ENCODE data around the gene IBTK. TPM values are rescaled to one million over a fixed set of nuclear protein-coding genes. Genes with fewer than 3 reads are reported as not detected.

Gene IBTK
- total RNA-seq, 1 donor from 2014 or later, result 29.4 TPM

DNA sequence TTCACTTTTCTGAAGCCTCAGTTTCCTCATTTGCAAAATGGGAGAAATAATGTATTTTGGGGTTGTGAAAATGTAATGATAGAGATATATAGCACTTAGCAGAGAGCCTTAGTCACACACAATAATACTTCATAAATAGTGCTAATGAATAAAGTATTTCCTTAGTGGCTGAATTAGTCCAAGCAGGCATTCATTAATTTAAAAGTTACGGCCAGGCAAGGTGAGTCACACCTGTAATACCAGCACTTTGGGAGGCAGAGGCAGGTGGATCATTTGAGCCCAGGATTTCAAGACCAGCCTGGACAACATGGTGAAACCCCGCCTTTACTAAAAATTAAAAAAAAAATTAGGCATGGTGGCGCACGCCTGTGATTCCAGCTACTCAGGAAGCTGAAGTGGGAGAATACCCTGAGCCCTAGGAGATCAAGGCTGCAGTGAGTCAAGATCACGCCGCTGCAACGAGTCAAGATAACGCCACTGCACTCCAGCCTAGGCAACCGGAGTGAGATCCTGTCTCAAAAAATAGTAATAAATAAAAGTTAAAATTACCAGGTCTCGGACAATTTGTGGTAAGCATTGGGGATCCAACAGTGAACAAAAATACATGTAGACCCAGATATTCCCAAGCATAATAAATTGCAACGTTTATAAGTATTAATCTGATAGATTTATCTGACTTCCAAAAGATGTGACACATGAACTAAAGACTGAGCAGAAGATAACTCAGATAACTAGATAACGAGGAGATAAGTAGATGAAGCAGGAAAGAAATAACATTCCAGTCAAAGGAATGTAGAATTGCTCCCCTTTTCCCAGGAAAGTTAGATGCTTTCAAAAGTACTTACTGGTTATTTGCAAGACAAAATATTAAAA lies 2.1 kb upstream of the IBTK start:
- no peak overlapping the region for H3K27ac ChIP-seq
- no peaks in the 10 kb centered on the region for H3K9me3 ChIP-seq
- H3K4me1 ChIP-seq, result peaks cover 23% of the 10 kb centered on the region
- intact Hi-C loops (cut with DNase I), result no loop called here
- TF ChIP-seq, protein P1, sequence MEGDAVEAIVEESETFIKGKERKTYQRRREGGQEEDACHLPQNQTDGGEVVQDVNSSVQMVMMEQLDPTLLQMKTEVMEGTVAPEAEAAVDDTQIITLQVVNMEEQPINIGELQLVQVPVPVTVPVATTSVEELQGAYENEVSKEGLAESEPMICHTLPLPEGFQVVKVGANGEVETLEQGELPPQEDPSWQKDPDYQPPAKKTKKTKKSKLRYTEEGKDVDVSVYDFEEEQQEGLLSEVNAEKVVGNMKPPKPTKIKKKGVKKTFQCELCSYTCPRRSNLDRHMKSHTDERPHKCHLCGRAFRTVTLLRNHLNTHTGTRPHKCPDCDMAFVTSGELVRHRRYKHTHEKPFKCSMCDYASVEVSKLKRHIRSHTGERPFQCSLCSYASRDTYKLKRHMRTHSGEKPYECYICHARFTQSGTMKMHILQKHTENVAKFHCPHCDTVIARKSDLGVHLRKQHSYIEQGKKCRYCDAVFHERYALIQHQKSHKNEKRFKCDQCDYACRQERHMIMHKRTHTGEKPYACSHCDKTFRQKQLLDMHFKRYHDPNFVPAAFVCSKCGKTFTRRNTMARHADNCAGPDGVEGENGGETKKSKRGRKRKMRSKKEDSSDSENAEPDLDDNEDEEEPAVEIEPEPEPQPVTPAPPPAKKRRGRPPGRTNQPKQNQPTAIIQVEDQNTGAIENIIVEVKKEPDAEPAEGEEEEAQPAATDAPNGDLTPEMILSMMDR (IDR thresholded peaks at IDR 0.05), result no peak
- DNase-seq, result no peak
- H3K27me3 ChIP-seq, result no peaks in the 10 kb centered on the region
- no peak for ATAC-seq
- H3K36me3 ChIP-seq, result no peaks in the 10 kb centered on the region
- no peak overlapping the region for H3K4me3 ChIP-seq

DNA sequence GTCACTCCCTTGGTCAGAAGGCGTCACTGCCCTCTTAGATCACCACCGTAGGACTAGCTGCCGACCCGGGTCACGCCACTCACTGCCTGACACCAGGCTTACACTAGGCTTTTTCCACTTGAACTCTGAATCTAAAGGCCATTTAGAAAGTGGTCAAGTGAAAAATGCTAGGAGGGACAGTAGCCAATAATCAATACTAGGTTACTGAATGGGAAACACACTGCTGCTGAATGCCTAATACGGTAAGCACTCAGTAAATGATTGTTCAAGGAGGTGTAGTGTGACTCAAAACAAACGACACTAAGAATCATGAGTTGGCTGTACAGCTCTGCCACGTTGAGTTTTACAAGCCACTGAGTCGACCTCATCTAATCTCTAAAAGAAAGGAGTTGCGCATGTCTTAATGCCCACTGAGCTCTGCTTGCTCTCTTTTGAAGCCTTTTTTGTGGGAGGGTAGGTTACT lies 760 bp upstream of the IBTK start:
- Histone ChIP-seq H3K27me3 (no peaks in the 10 kb centered on the region), H3K4me1 (peaks cover 35% of the 10 kb centered on the region), H3K4me3 (peak overlapping the region; percentile 88), H3K36me3 (no peaks in the 10 kb centered on the region), H3K27ac (peak overlapping the region; percentile 96), H3K9me3 (no peaks in the 10 kb centered on the region)
- DNase-seq, result no peak
- intact Hi-C loops (cut with DNase I), result no loop called here
- peak; percentile 40 for ATAC-seq
- TF ChIP-seq, protein P1 (IDR thresholded peaks at IDR 0.05), result no peak

DNA sequence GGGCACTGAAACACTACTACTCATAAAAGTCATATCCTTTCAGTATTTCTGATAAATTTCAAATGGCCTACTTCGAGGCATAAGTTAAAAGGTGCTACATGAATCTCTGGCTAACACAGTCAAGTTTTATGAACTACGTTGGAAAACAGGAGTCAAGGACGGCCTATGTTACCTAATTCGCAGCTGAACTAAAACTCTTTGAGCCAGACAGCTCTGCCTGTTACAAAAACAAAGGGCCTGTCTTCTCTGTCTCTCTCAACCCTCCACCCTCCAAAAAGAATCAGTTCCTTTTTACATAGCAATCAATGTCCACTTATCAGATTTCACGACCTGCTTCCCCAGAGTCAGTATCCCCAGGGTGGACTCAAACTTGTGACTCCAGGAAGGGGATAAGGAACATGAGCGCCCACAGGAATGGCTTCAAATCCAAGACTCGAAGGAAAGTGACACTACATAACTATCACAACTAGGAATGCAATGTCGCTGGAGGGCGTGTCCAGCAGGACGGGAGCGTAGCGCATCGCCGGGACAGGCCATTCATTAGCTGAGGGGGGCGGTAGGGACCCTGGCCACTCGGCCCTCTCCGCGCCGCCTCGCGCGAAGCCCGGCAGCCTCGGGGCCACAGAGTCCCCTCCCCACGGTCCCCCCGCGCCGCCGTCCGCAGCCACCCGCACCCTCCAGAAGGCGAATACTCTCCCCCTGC lies 591 bp downstream of the IBTK start:
- ATAC-seq (peak; percentile 76), DNase-seq (no peak)
- H3K27ac ChIP-seq, result peak overlapping the region; percentile 96
- H3K9me3 ChIP-seq, result no peaks in the 10 kb centered on the region
- intact Hi-C loops (cut with DNase I), result no loop called here
- no peaks in the 10 kb centered on the region for H3K27me3 ChIP-seq
- H3K36me3 ChIP-seq, result no peaks in the 10 kb centered on the region
- peaks cover 36% of the 10 kb centered on the region for H3K4me1 ChIP-seq
- TF ChIP-seq, protein P1 (IDR thresholded peaks at IDR 0.05), result peak; percentile 7
- peak overlapping the region; percentile 88 for H3K4me3 ChIP-seq

DNA sequence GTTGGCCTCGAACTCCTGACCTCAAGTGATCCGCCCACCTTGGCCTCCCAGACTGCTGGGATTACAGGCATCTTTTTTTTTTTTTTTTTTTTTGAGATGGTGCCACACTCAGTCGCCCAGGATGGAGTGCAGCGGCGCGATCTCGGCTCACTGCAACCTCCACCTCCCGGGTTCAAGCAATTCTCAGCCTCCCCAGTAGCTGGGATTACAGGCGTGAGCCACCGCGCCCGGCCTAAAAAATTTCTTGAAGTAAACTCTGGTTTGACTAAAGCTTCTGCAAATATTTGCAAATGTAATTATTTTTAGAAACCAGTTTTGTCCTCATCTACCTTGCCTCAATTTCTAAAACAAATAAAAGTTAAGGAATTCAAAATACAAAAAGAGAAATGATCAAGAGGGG lies 1.2 kb downstream of the IBTK start:
- Histone ChIP-seq H3K27me3 (no peaks in the 10 kb centered on the region), H3K4me3 (peak overlapping the region; percentile 88), H3K9me3 (no peaks in the 10 kb centered on the region), H3K4me1 (peaks cover 36% of the 10 kb centered on the region), H3K36me3 (no peaks in the 10 kb centered on the region), H3K27ac (peak overlapping the region; percentile 96)
- TF ChIP-seq, protein P1 (IDR thresholded peaks at IDR 0.05), result no peak
- ATAC-seq (no peak), DNase-seq (no peak)
- intact Hi-C loops (cut with DNase I), result no loop called here

DNA sequence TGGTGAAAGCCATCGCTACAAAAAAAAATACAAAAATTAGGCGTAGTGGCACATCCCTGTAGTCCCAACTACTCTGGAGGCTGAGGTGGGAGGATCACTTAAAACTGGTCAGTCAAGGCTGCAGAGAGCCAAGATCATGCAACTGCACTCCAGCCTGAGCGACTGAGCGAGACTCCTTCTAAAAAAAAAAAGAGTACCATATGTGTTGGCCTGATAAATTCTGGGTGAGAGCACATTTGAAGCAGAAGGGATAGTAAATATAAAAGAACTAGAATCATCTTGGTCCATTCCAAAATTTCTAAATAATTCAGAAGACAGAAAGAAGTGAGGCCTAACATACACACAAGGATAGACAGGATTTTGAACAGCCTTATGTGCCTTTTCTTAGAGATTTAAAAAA lies 2.2 kb downstream of the IBTK start:
- H3K9me3 ChIP-seq, result no peaks in the 10 kb centered on the region
- H3K36me3 ChIP-seq, result no peaks in the 10 kb centered on the region
- no peak overlapping the region for H3K27ac ChIP-seq
- peaks cover 36% of the 10 kb centered on the region for H3K4me1 ChIP-seq
- H3K4me3 ChIP-seq, result no peak overlapping the region
- DNase-seq (no peak), ATAC-seq (no peak)
- H3K27me3 ChIP-seq, result no peaks in the 10 kb centered on the region
- TF ChIP-seq, protein P1 (IDR thresholded peaks at IDR 0.05), result no peak
- intact Hi-C loops (cut with DNase I), result no loop called here

Data from upper lobe of right lung (tissue), 1 donor.